HG03521 (cell line): ENCODE results near the gene TENT5C.
"Not testable (repeated sequence)": the region's sequence is repeated elsewhere in the genome, so short reads cannot be mapped to it uniquely, and the experiment has no call there.

Experiments used
- ATAC-seq: cut with Tn5 transposase; IDR thresholded peaks from one replicate; pipeline ENCODE4 v1.9.1; 2021; ENCODE audit warnings: mild to moderate bottlenecking, moderate library complexity; ENCODE audit not compliant: unreplicated experiment

TENT5C gene

GRCh38 chr1:117605774-117606648, at the start of gene TENT5C:
Gene TENT5C, plus strand, starts transcription at chr1:117606048. Its CDS starts 16,821 bp downstream, at chr1:117622869.
- ATAC-seq = peak; percentile 90

GRCh38 chr1:117556341-117556740, 49.5 kb upstream of the TENT5C start:
- ATAC-seq = no peak

- no peak for ATAC-seq
Measured at GRCh38 chr1:117556976-117557375, 48.9 kb upstream of the TENT5C start.

GRCh38 chr1:117558451-117558850, 47.4 kb upstream of the TENT5C start:
- not testable (repeated sequence) for ATAC-seq

- no peak for ATAC-seq
Measured at GRCh38 chr1:117559139-117559538, 46.7 kb upstream of the TENT5C start.

GRCh38 chr1:117559985-117560384, 45.9 kb upstream of the TENT5C start:
- ATAC-seq = no peak

GRCh38 chr1:117561071-117561470, 44.8 kb upstream of the TENT5C start:
- no peak for ATAC-seq

GRCh38 chr1:117561551-117561950, 44.3 kb upstream of the TENT5C start:
- ATAC-seq = no peak

- ATAC-seq = no peak
Measured at GRCh38 chr1:117562581-117563491, 43.0 kb upstream of the TENT5C start.

- no peak for ATAC-seq
Measured at GRCh38 chr1:117563492-117563875, 42.4 kb upstream of the TENT5C start.

- no peak for ATAC-seq
Measured at GRCh38 chr1:117564227-117565075, 41.4 kb upstream of the TENT5C start.

GRCh38 chr1:117565076-117565556, 40.7 kb upstream of the TENT5C start:
- ATAC-seq = no peak

- no peak for ATAC-seq
Measured at GRCh38 chr1:117565745-117566455, 39.9 kb upstream of the TENT5C start.

- ATAC-seq = no peak
Measured at GRCh38 chr1:117566556-117566955, 39.3 kb upstream of the TENT5C start.

- ATAC-seq = no peak
Measured at GRCh38 chr1:117567435-117567834, 38.4 kb upstream of the TENT5C start.

- no peak for ATAC-seq
Measured at GRCh38 chr1:117567976-117568375, 37.9 kb upstream of the TENT5C start.

- no peak for ATAC-seq
Measured at GRCh38 chr1:117568999-117569398, 36.8 kb upstream of the TENT5C start.

GRCh38 chr1:117569856-117570255, 36.0 kb upstream of the TENT5C start:
- ATAC-seq = no peak

- no peak for ATAC-seq
Measured at GRCh38 chr1:117570988-117571409, 34.8 kb upstream of the TENT5C start.

GRCh38 chr1:117571496-117571895, 34.4 kb upstream of the TENT5C start:
- no peak for ATAC-seq
